Measurements from ENCODE around the gene RTP2.

Gene RTP2

GRCh38 chr3:187739561-187740332, 37.4 kb upstream of the RTP2 start (continued):
- TF ChIP-seq ZBTB11 (tag by site-specific recombination; conservative IDR thresholded peaks at IDR 0.05; ENCODE audit: low read depth): no peak
- no peak for TF ChIP-seq ZNF596 (tag by site-specific recombination; IDR thresholded peaks at IDR 0.05)
- TF ChIP-seq REST (tag by site-specific recombination; IDR thresholded peaks at IDR 0.05): peak; percentile 31; the same call in 1 of the 2 replicates
- no peak; the same call in none of the 2 replicates for TF ChIP-seq ZNF2 (tag by site-specific recombination; IDR thresholded peaks at IDR 0.05)
- TF ChIP-seq PRDM6 (tag by site-specific recombination; IDR thresholded peaks at IDR 0.05): no peak
- TF ChIP-seq ZNF335 (tag by site-specific recombination; conservative IDR thresholded peaks at IDR 0.05): peak; percentile 21; the same call in 1 of the 2 replicates
- TF ChIP-seq PRDM4 (tag by site-specific recombination; IDR thresholded peaks at IDR 0.05): no peak
- no peak for TF ChIP-seq KLF16 (tag by site-specific recombination; IDR thresholded peaks at IDR 0.05)
- no peak for TF ChIP-seq BCL6B (tag by site-specific recombination; IDR thresholded peaks at IDR 0.05)
- no peak for TF ChIP-seq ZNF175 (tag by site-specific recombination; IDR thresholded peaks at IDR 0.05)
- TF ChIP-seq ZNF221 (tag by site-specific recombination; IDR thresholded peaks at IDR 0.05; ENCODE audit: borderline replicate concordance): no peak
- peak; percentile 9; the same call in 1 of the 2 replicates for TF ChIP-seq BCL11B (tag by site-specific recombination; IDR thresholded peaks at IDR 0.05; ENCODE audit: low read depth)
- no peak for TF ChIP-seq ZNF701 (tag by site-specific recombination; IDR thresholded peaks at IDR 0.05)
- no peak for TF ChIP-seq ZSCAN18 (tag by site-specific recombination; IDR thresholded peaks at IDR 0.05)
- TF ChIP-seq ZNF350 (tag by site-specific recombination; IDR thresholded peaks at IDR 0.05): no peak
- no peak for TF ChIP-seq ZNF140 (tag by site-specific recombination; IDR thresholded peaks at IDR 0.05)
- TF ChIP-seq ZFP3 (tag by site-specific recombination; IDR thresholded peaks at IDR 0.05; ENCODE audit: low read depth): no peak
- TF ChIP-seq KLF10 (tag by site-specific recombination; IDR thresholded peaks at IDR 0.05): no peak
- TF ChIP-seq BCL11A (tag by site-specific recombination; IDR thresholded peaks at IDR 0.05; ENCODE audit: low read depth): no peak
- peak; percentile 84 for TF ChIP-seq YY1 (tag by site-specific recombination; IDR thresholded peaks at IDR 0.05)
- peak; percentile 89 for TF ChIP-seq CTCF (tag by site-specific recombination; IDR thresholded peaks at IDR 0.05)
- TF ChIP-seq ZNF544 (tag by site-specific recombination; IDR thresholded peaks at IDR 0.05): no peak
